K562 (cell line): Measurements from ENCODE around the gene MMP2. TPM values are rescaled to one million over a fixed set of nuclear protein-coding genes. Genes with fewer than 3 reads are reported as not detected.
A peak's percentile ranks its signal among the peaks of the same experiment; 100 is the strongest.

ENCODE experiments used
- BRCA1 ChIP-seq, 2 experiments: fragments of 450-650 bp in 1 of 2; sonication (generic) in 1 of 2; formaldehyde crosslinking in 1 of 2; IDR thresholded peaks; 2 replicates each; pipeline versions ENCODE4 v1.5.0 to v1.6.1; 2017 to 2020; ENCODE audit warnings: mild to moderate bottlenecking in 1 of 2, missing genetic modification reagents in 1 of 2
- DACH1 ChIP-seq: fragments of 450-650 bp; IDR thresholded peaks from 2 replicates; pipeline ENCODE4 v1.6.1; 2018; ENCODE audit not compliant: partially characterized antibody
- ESRRA ChIP-seq: fragments of 450-650 bp; IDR thresholded peaks from 2 replicates; pipeline ENCODE4 v1.6.1; 2014; ENCODE audit warnings: low read depth, mild to moderate bottlenecking, moderate library complexity, borderline replicate concordance
- HDAC6 ChIP-seq: IDR thresholded peaks from 2 replicates; pipeline ENCODE4 v1.6.1; 2012; ENCODE audit warnings: low read depth, mild to moderate bottlenecking, control low read depth, inconsistent platforms, low read length, moderate library complexity
- KAT8 ChIP-seq: fragments of 450-650 bp; IDR thresholded peaks from 2 replicates; pipeline ENCODE4 v1.6.1; 2016; ENCODE audit warnings: low read depth, mild to moderate bottlenecking
- KDM5B ChIP-seq: fragments of 200-600 bp; sonication (generic); IDR thresholded peaks from 2 replicates; pipeline ENCODE4 v1.6.1; 2012; ENCODE audit warnings: low read depth, mild to moderate bottlenecking, moderate library complexity, low read length, control low read depth, inconsistent platforms; ENCODE audit not compliant: insufficient replicate concordance
- NCOR1 ChIP-seq: fragments of 450-650 bp; IDR thresholded peaks from 2 replicates; pipeline ENCODE4 v1.6.1; 2016; ENCODE audit warnings: mild to moderate bottlenecking, moderate library complexity
- NFE2 ChIP-seq: IDR thresholded peaks from 2 replicates; pipeline ENCODE4 v1.6.1; 2014; ENCODE audit warnings: antibody characterized with exemption, low read depth
- RFX7 ChIP-seq: fragments of 250-450 bp; sonication (Bioruptor Pico); IDR thresholded peaks from 2 replicates; pipeline ENCODE4 v1.5.1; 2021; ENCODE audit warnings: mild to moderate bottlenecking
- RHOXF2B ChIP-seq: fragments of 250-450 bp; sonication (Bioruptor Pico); conservative IDR thresholded peaks from 2 replicates; pipeline ENCODE4 v1.5.1; 2021
- SAFB2 ChIP-seq: fragments of 200-400 bp; formaldehyde crosslinking; IDR thresholded peaks from 2 replicates; pipeline ENCODE4 v1.6.1; 2018; ENCODE audit warnings: borderline replicate concordance, low read length, low read depth, moderate library complexity; ENCODE audit not compliant: severe bottlenecking
- SMARCA4 ChIP-seq: fragments of 450-650 bp; IDR thresholded peaks from 2 replicates; pipeline ENCODE4 v1.6.1; 2016
- SUPT5H ChIP-seq: fragments of 450-650 bp; IDR thresholded peaks from 2 replicates; pipeline ENCODE4 v1.6.1; 2016
- YY1 ChIP-seq, 3 experiments: IDR thresholded peaks; 2 replicates each; pipeline ENCODE4 v1.6.1; 2011; ENCODE audit warnings: low read length in 2 of 3, mild to moderate bottlenecking in 2 of 3, moderate library complexity in 2 of 3, borderline replicate concordance in 1 of 3, control low read depth in 1 of 3, low read depth in 1 of 3; ENCODE audit not compliant: insufficient read depth in 3 of 3, insufficient replicate concordance in 2 of 3, control insufficient read depth in 1 of 3, insufficient read length in 1 of 3; ENCODE audit errors: extremely low read depth in 1 of 3
- ZFP36 ChIP-seq: fragments of 150-350 bp; IDR thresholded peaks from 2 replicates; pipeline ENCODE4 v1.6.1; 2018; ENCODE audit warnings: low read length, low read depth; ENCODE audit not compliant: partially characterized antibody
- ZNF75A ChIP-seq: fragments of 450-650 bp; formaldehyde crosslinking; IDR thresholded peaks from 2 replicates; pipeline ENCODE4 v1.4.0; 2020; ENCODE audit warnings: mild to moderate bottlenecking
- polyA plus RNA-seq, 8 experiments: library from polyadenylated mRNA; depleted of rRNA in 4 of 8; stranded (reverse) in 5 of 8; unstranded in 3 of 8; fragments of >200 nt; fragmentation: Nextera tagmentation in 2 of 8; fragmentation: Illumina TruSeq in 1 of 8; extraction: Ambion mirVana in 2 of 8; extraction: Trizol in 1 of 8; gene quantifications; 2 replicates each; pipeline versions ENCODE4 v1.2.1 to v1.2.3, GENCODE V29; 2011 to 2014; ENCODE audit warnings: inconsistent platforms in 1 of 8, missing spikeins in 1 of 8
- total RNA-seq, 7 experiments: library from RNA; depleted of rRNA in 6 of 7; stranded (reverse); fragments of >200 nt in 6 of 7; fragmentation: Illumina TruSeq in 2 of 7; extraction: Trizol in 2 of 7; gene quantifications; 2 replicates each; pipeline versions ENCODE4 v1.2.1 to v1.2.3, GENCODE V29; 2011 to 2021; ENCODE audit warnings: low replicate concordance in 1 of 7
- TF ChIP-seq, protein P1 (sequence below): sonication (generic); formaldehyde crosslinking; IDR thresholded peaks from 2 replicates; pipeline ENCODE4 v1.8.1; 2023; ENCODE audit warnings: mild to moderate bottlenecking, missing genetic modification reagents
- TF ChIP-seq, protein P2 (sequence below): fragments of 250-450 bp; sonication (Bioruptor Pico); IDR thresholded peaks from 2 replicates; pipeline ENCODE4 v1.6.1; 2021; ENCODE audit warnings: mild to moderate bottlenecking
- TF ChIP-seq, protein P3 (sequence below): fragments of 450-650 bp; IDR thresholded peaks from 2 replicates; pipeline ENCODE4 v1.6.1; 2018; ENCODE audit not compliant: partially characterized antibody
- TF ChIP-seq, protein P4 (sequence below): fragments of 450-650 bp; IDR thresholded peaks from 2 replicates; pipeline ENCODE4 v1.6.1; 2014; ENCODE audit warnings: low read depth, mild to moderate bottlenecking, moderate library complexity, borderline replicate concordance

Gene MMP2
- total and polyA plus RNA-seq, 9 of the 15 experiments (the other 6 are each of a cell fraction or from before 2014, with no cell fraction given): 0.05 to 0.53 TPM; not detected in 7

DNA sequence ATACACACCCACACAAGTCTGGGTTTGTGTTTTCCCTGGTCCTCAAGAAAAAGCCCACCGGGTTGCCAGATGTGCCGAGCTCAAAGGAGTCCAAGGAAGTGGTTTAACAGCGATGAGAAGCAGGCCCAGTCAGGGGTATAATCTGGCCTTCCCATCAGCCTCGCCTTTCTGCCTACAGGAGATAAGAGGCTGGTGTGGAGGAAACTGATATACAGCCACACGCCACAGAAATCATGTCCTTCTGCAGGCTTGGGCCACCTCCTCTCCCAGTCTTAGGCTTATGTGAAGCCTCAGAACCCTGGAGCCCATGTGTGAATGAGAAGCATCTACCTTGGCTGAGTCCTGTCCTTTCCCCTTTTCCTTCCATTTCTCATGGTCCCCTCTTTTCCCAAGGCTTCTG, 43.6 kb upstream of the MMP2 start (continued):
- TF ChIP-seq, protein P1, sequence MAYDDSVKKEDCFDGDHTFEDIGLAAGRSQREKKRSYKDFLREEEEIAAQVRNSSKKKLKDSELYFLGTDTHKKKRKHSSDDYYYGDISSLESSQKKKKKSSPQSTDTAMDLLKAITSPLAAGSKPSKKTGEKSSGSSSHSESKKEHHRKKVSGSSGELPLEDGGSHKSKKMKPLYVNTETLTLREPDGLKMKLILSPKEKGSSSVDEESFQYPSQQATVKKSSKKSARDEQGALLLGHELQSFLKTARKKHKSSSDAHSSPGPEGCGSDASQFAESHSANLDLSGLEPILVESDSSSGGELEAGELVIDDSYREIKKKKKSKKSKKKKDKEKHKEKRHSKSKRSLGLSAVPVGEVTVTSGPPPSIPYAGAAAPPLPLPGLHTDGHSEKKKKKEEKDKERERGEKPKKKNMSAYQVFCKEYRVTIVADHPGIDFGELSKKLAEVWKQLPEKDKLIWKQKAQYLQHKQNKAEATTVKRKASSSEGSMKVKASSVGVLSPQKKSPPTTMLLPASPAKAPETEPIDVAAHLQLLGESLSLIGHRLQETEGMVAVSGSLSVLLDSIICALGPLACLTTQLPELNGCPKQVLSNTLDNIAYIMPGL (CRISPR knock-in tag): no peak
- TF ChIP-seq SMARCA4 (peak; percentile 89), RFX7 (CRISPR knock-in tag) (no peak), ESRRA (peak; percentile 47; the same call in 1 of the 2 replicates), BRCA1 (IDR thresholded peaks at IDR 0.05) (no peak), BRCA1 (CRISPR knock-in tag; IDR thresholded peaks at IDR 0.05) (no peak), SUPT5H (no peak), KDM5B (no peak), KAT8 (no peak), NFE2 (0 out of 2 replicates have a peak, but pooled peaks have one; percentile 31), DACH1 (no peak), ZFP36 (peak; percentile 34), NCOR1 (peak; percentile 74), HDAC6 (no peak), RHOXF2B (no peak), ZNF75A (CRISPR knock-in tag) (no peak), SAFB2 (no peak), YY1 (IDR thresholded peaks at IDR 0.05; ENCODE audit: borderline replicate concordance in 1 of 3, control insufficient read depth in 1 of 3, extremely low read depth in 1 of 3, insufficient read depth in 3 of 3, insufficient read length in 1 of 3, insufficient replicate concordance in 2 of 3, low read depth in 1 of 3, low read length in 2 of 3) (no peak)
- TF ChIP-seq, protein P2, sequence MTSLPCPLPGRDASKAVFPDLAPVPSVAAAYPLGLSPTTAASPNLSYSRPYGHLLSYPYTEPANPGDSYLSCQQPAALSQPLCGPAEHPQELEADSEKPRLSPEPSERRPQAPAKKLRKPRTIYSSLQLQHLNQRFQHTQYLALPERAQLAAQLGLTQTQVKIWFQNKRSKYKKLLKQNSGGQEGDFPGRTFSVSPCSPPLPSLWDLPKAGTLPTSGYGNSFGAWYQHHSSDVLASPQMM (CRISPR knock-in tag): no peak
- TF ChIP-seq, protein P3, sequence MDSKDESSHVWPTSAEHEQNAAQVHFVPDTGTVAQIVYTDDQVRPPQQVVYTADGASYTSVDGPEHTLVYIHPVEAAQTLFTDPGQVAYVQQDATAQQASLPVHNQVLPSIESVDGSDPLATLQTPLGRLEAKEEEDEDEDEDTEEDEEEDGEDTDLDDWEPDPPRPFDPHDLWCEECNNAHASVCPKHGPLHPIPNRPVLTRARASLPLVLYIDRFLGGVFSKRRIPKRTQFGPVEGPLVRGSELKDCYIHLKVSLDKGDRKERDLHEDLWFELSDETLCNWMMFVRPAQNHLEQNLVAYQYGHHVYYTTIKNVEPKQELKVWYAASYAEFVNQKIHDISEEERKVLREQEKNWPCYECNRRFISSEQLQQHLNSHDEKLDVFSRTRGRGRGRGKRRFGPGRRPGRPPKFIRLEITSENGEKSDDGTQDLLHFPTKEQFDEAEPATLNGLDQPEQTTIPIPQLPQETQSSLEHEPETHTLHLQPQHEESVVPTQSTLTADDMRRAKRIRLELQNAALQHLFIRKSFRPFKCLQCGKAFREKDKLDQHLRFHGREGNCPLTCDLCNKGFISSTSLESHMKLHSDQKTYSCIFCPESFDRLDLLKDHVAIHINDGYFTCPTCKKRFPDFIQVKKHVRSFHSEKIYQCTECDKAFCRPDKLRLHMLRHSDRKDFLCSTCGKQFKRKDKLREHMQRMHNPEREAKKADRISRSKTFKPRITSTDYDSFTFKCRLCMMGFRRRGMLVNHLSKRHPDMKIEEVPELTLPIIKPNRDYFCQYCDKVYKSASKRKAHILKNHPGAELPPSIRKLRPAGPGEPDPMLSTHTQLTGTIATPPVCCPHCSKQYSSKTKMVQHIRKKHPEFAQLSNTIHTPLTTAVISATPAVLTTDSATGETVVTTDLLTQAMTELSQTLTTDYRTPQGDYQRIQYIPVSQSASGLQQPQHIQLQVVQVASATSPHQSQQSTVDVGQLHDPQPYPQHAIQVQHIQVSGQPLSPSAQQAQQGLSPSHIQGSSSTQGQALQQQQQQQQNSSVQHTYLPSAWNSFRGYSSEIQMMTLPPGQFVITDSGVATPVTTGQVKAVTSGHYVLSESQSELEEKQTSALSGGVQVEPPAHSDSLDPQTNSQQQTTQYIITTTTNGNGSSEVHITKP: no peak
- TF ChIP-seq, protein P4, sequence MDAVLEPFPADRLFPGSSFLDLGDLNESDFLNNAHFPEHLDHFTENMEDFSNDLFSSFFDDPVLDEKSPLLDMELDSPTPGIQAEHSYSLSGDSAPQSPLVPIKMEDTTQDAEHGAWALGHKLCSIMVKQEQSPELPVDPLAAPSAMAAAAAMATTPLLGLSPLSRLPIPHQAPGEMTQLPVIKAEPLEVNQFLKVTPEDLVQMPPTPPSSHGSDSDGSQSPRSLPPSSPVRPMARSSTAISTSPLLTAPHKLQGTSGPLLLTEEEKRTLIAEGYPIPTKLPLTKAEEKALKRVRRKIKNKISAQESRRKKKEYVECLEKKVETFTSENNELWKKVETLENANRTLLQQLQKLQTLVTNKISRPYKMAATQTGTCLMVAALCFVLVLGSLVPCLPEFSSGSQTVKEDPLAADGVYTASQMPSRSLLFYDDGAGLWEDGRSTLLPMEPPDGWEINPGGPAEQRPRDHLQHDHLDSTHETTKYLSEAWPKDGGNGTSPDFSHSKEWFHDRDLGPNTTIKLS: no peak
